Immature natural killer cell (primary cell): Measurements from ENCODE around the gene TMEM178A. TPM values are rescaled to one million over a fixed set of nuclear protein-coding genes. Genes with fewer than 3 reads are reported as not detected.

Experiments
- DNase-seq, 3 donors: peaks; one replicate each; pipeline ENCODE4 v3.0.0; 2022; ENCODE audit warnings: mixed read lengths in 1 of 3
- H3K27ac Mint-ChIP-seq, 6 donors: one replicate each; pipeline ENCODE4 v1.8.0; 2020; ENCODE audit warnings: mixed read lengths in 6 of 6, mild to moderate bottlenecking in 5 of 6, inconsistent platforms in 4 of 6, moderate library complexity in 3 of 6
- H3K27me3 Mint-ChIP-seq, 3 donors: one replicate each; pipeline ENCODE4 v1.8.0; 2020 to 2021; ENCODE audit warnings: low read depth in 3 of 3, mild to moderate bottlenecking in 3 of 3, mixed read lengths in 3 of 3, moderate library complexity in 3 of 3, inconsistent platforms in 1 of 3
- H3K36me3 Mint-ChIP-seq, 3 donors: one replicate each; pipeline ENCODE4 v1.8.0; 2020; ENCODE audit warnings: mixed read lengths in 3 of 3, inconsistent platforms in 2 of 3, mild to moderate bottlenecking in 2 of 3
- H3K4me1 Mint-ChIP-seq, 2 donors: one replicate each; pipeline ENCODE4 v1.8.0; 2020; ENCODE audit warnings: inconsistent platforms in 2 of 2, mild to moderate bottlenecking in 2 of 2, mixed read lengths in 2 of 2, moderate library complexity in 1 of 2
- H3K4me3 Mint-ChIP-seq, 5 donors: one replicate each; pipeline ENCODE4 v1.8.0; 2020; ENCODE audit warnings: mild to moderate bottlenecking in 5 of 5, mixed read lengths in 5 of 5, inconsistent platforms in 3 of 5, moderate library complexity in 3 of 5
- H3K9me3 Mint-ChIP-seq, 6 donors: one replicate each; pipeline ENCODE4 v1.8.0; 2020; ENCODE audit warnings: mild to moderate bottlenecking in 6 of 6, mixed read lengths in 6 of 6, inconsistent platforms in 4 of 6, moderate library complexity in 3 of 6
- polyA plus RNA-seq, 3 donors: library from polyadenylated mRNA; unstranded; fragments of 300-500 nt; fragmentation: Illumina TruSeq; gene quantifications; one replicate each; pipeline ENCODE4 v1.2.3, GENCODE V29; 2021

TMEM178A gene
- polyA plus RNA-seq, 3 donors from 2014 or later, result not detected

- DNase-seq, result no peak
- H3K9me3 Mint-ChIP-seq, result no peaks in the 10 kb centered on the region
- H3K4me3 Mint-ChIP-seq, result no peak overlapping the region
- H3K27ac Mint-ChIP-seq, result no peak overlapping the region
- peaks cover 0 to 2% (median under 1%) of the 10 kb centered on the region in 3 donors for H3K27me3 Mint-ChIP-seq
- H3K4me1 Mint-ChIP-seq, result no peaks in the 10 kb centered on the region
- peaks cover 25 to 39% (median 33%) of the 10 kb centered on the region in 3 donors for H3K36me3 Mint-ChIP-seq
Measured at GRCh38 chr2:39733070-39733674, 67.5 kb downstream of the TMEM178A start.

GRCh38 chr2:39734445-39734844 lies 68.7 kb downstream of the TMEM178A start:
- H3K27me3 Mint-ChIP-seq, result peaks cover 0 to 2% (median 0%) of the 10 kb centered on the region in 3 donors
- H3K9me3 Mint-ChIP-seq, result no peaks in the 10 kb centered on the region
- H3K4me1 Mint-ChIP-seq, result no peaks in the 10 kb centered on the region
- no peak for DNase-seq
- H3K27ac Mint-ChIP-seq, result peak overlapping the region in 1 of 6 donors; percentile 19
- peaks cover 30 to 39% (median 38%) of the 10 kb centered on the region in 3 donors for H3K36me3 Mint-ChIP-seq
- H3K4me3 Mint-ChIP-seq, result no peak overlapping the region

- Mint-ChIP-seq H3K4me1 (no peaks in the 10 kb centered on the region), H3K27ac (no peak overlapping the region), H3K4me3 (no peak overlapping the region), H3K9me3 (no peaks in the 10 kb centered on the region), H3K27me3 (peaks cover 0 to 2% (median 0%) of the 10 kb centered on the region in 3 donors), H3K36me3 (peaks cover 32 to 39% (median 36%) of the 10 kb centered on the region in 3 donors)
- no peak for DNase-seq
Measured at GRCh38 chr2:39735648-39736047, 69.9 kb downstream of the TMEM178A start.

GRCh38 chr2:39736640-39737039 lies 70.9 kb downstream of the TMEM178A start:
- H3K36me3 Mint-ChIP-seq, result peaks cover 37 to 38% (median 38%) of the 10 kb centered on the region in 3 donors
- peaks cover 0 to 2% (median 0%) of the 10 kb centered on the region in 3 donors for H3K27me3 Mint-ChIP-seq
- H3K27ac Mint-ChIP-seq, result no peak overlapping the region
- no peak overlapping the region for H3K4me3 Mint-ChIP-seq
- H3K4me1 Mint-ChIP-seq, result no peaks in the 10 kb centered on the region
- H3K9me3 Mint-ChIP-seq, result no peaks in the 10 kb centered on the region
- no peak for DNase-seq

GRCh38 chr2:39737661-39738060 lies 71.9 kb downstream of the TMEM178A start:
- H3K36me3 Mint-ChIP-seq, result peaks cover 37 to 40% (median 39%) of the 10 kb centered on the region in 3 donors
- no peaks in the 10 kb centered on the region for H3K9me3 Mint-ChIP-seq
- no peak for DNase-seq
- H3K4me1 Mint-ChIP-seq, result no peaks in the 10 kb centered on the region
- H3K27ac Mint-ChIP-seq, result peak overlapping the region in 1 of 6 donors; percentile 17
- peaks cover 0 to 2% (median 0%) of the 10 kb centered on the region in 3 donors for H3K27me3 Mint-ChIP-seq
- H3K4me3 Mint-ChIP-seq, result no peak overlapping the region

GRCh38 chr2:39738936-39739335 lies 73.2 kb downstream of the TMEM178A start:
- H3K27me3 Mint-ChIP-seq, result peaks cover 0 to 2% (median 0%) of the 10 kb centered on the region in 3 donors
- H3K4me1 Mint-ChIP-seq, result no peaks in the 10 kb centered on the region
- peaks cover 38 to 45% (median 44%) of the 10 kb centered on the region in 3 donors for H3K36me3 Mint-ChIP-seq
- H3K4me3 Mint-ChIP-seq, result no peak overlapping the region
- DNase-seq, result no peak
- peak overlapping the region in 1 of 6 donors; percentile 31 for H3K27ac Mint-ChIP-seq
- no peaks in the 10 kb centered on the region for H3K9me3 Mint-ChIP-seq

- peaks cover 33 to 40% (median 39%) of the 10 kb centered on the region in 3 donors for H3K36me3 Mint-ChIP-seq
- H3K27ac Mint-ChIP-seq, result peak overlapping the region in 1 of 6 donors; percentile 31
Measured at GRCh38 chr2:39739386-39739785, 73.7 kb downstream of the TMEM178A start.

GRCh38 chr2:39741871-39742270 lies 76.2 kb downstream of the TMEM178A start:
- Mint-ChIP-seq H3K27ac (no peak overlapping the region), H3K36me3 (peaks cover 26 to 48% (median 37%) of the 10 kb centered on the region in 3 donors), H3K4me3 (no peak overlapping the region)

More at GRCh38 chr2:39739386-39739785, 73.7 kb downstream of the TMEM178A start:
- no peaks in the 10 kb centered on the region for H3K4me1 Mint-ChIP-seq
- H3K4me3 Mint-ChIP-seq, result no peak overlapping the region
- DNase-seq, result no peak
- H3K27me3 Mint-ChIP-seq, result no peaks in the 10 kb centered on the region
- H3K9me3 Mint-ChIP-seq, result no peaks in the 10 kb centered on the region

GRCh38 chr2:39743269-39743776 lies 77.6 kb downstream of the TMEM178A start:
- Mint-ChIP-seq H3K4me1 (no peaks in the 10 kb centered on the region), H3K27me3 (no peaks in the 10 kb centered on the region), H3K4me3 (no peak overlapping the region), H3K36me3 (peaks cover 16 to 42% (median 26%) of the 10 kb centered on the region in 3 donors), H3K27ac (peak overlapping the region in 1 of 6 donors; percentile 36), H3K9me3 (no peaks in the 10 kb centered on the region)
- no peak for DNase-seq

More at GRCh38 chr2:39741871-39742270, 76.2 kb downstream of the TMEM178A start:
- Mint-ChIP-seq H3K4me1 (no peaks in the 10 kb centered on the region), H3K9me3 (no peaks in the 10 kb centered on the region), H3K27me3 (no peaks in the 10 kb centered on the region)
- no peak for DNase-seq

GRCh38 chr2:39755466-39755865 lies 89.7 kb downstream of the TMEM178A start:
- peaks cover 43 to 54% (median 51%) of the 10 kb centered on the region in 3 donors for H3K36me3 Mint-ChIP-seq
- no peak overlapping the region for H3K4me3 Mint-ChIP-seq

GRCh38 chr2:39757156-39757555 lies 91.4 kb downstream of the TMEM178A start:
- Mint-ChIP-seq H3K27ac (peak overlapping the region in 1 of 6 donors; percentile 1), H3K4me3 (no peak overlapping the region), H3K27me3 (no peaks in the 10 kb centered on the region), H3K36me3 (peaks cover 46 to 58% (median 50%) of the 10 kb centered on the region in 3 donors), H3K4me1 (no peaks in the 10 kb centered on the region), H3K9me3 (no peaks in the 10 kb centered on the region)
- no peak for DNase-seq

More at GRCh38 chr2:39755466-39755865, 89.7 kb downstream of the TMEM178A start:
- DNase-seq, result no peak
- peaks cover 0 to 2% (median 0%) of the 10 kb centered on the region in 3 donors for H3K27me3 Mint-ChIP-seq
- H3K9me3 Mint-ChIP-seq, result no peaks in the 10 kb centered on the region
- H3K4me1 Mint-ChIP-seq, result no peaks in the 10 kb centered on the region
- H3K27ac Mint-ChIP-seq, result no peak overlapping the region

GRCh38 chr2:39762448-39762847 lies 96.7 kb downstream of the TMEM178A start:
- H3K4me3 Mint-ChIP-seq, result no peak overlapping the region
- peaks cover 32 to 64% (median 40%) of the 10 kb centered on the region in 3 donors for H3K36me3 Mint-ChIP-seq
- no peak overlapping the region for H3K27ac Mint-ChIP-seq
- no peaks in the 10 kb centered on the region for H3K4me1 Mint-ChIP-seq
- H3K9me3 Mint-ChIP-seq, result no peaks in the 10 kb centered on the region
- H3K27me3 Mint-ChIP-seq, result peaks cover 0 to 1% (median 0%) of the 10 kb centered on the region in 3 donors
- no peak for DNase-seq
